BE2C (cell line): ENCODE results near the gene EXT2.

Experiments
- DNase-seq: peaks from one replicate; pipeline ENCODE4 v3.0.0-alpha.2; 2020
- H3K27me3 ChIP-seq: fragments of 250-450 bp; sonication (Bioruptor Pico); 2 replicates; pipeline ENCODE4 v1.5.1; 2020; ENCODE audit warnings: mild to moderate bottlenecking
- H3K36me3 ChIP-seq: fragments of 250-450 bp; sonication (Bioruptor Pico); 2 replicates; pipeline ENCODE4 v1.5.1; 2020; ENCODE audit warnings: mild to moderate bottlenecking
- H3K4me1 ChIP-seq: fragments of 250-450 bp; sonication (Bioruptor Pico); 2 replicates; pipeline ENCODE4 v1.5.1; 2020
- H3K4me3 ChIP-seq: 2 replicates; pipeline ENCODE4 v1.5.1; 2011; ENCODE audit warnings: low read depth, low read length
- H3K9me3 ChIP-seq: fragments of 250-450 bp; sonication (Bioruptor Pico); 2 replicates; pipeline ENCODE4 v1.5.1; 2020
- TF ChIP-seq, protein P1 (sequence below): IDR thresholded peaks from 2 replicates; pipeline ENCODE4 v1.5.1; 2012; ENCODE audit warnings: mild to moderate bottlenecking, low read depth, low read length

Gene EXT2

DNA sequence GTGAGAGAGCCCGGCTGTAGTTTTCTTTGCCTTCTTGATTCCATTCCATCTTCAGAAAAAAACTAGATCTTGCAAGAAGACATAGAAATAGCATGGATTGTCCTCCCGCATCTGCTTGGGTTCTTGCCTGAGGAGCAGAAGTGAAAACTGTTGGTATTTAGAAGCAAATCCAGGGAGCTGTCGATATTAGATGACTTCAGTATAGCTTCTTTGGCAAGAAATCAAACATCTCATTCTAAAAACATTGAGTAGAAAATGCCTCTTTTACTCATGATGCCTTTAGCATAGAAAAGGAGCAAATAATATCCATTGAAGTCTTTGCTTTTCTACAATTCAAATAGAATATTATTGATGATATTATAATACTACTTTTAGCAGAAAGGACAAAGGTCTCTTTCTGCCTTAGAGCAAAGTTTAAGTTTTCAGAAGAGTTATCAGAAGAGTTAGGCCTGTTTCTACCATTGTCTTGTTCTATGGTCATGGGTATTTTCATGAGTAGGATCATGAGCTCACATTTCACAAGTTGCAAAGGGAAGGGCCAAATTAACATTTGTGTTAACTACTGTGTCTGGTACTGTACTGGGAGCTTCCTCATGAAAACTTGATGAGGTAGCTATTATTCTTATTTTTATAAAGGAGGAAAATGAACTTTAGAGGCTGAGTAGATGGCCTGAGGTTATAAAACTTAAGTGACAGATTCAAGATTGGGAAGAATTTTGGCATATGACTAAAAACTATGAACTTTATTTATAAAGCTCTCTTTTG is 49.7 kb downstream of the EXT2 start:
- Histone ChIP-seq H3K4me3 (no peak overlapping the region), H3K27me3 (no peaks in the 10 kb centered on the region), H3K36me3 (no peaks in the 10 kb centered on the region), H3K9me3 (no peaks in the 10 kb centered on the region), H3K4me1 (no peaks in the 10 kb centered on the region)
- TF ChIP-seq, protein P1, sequence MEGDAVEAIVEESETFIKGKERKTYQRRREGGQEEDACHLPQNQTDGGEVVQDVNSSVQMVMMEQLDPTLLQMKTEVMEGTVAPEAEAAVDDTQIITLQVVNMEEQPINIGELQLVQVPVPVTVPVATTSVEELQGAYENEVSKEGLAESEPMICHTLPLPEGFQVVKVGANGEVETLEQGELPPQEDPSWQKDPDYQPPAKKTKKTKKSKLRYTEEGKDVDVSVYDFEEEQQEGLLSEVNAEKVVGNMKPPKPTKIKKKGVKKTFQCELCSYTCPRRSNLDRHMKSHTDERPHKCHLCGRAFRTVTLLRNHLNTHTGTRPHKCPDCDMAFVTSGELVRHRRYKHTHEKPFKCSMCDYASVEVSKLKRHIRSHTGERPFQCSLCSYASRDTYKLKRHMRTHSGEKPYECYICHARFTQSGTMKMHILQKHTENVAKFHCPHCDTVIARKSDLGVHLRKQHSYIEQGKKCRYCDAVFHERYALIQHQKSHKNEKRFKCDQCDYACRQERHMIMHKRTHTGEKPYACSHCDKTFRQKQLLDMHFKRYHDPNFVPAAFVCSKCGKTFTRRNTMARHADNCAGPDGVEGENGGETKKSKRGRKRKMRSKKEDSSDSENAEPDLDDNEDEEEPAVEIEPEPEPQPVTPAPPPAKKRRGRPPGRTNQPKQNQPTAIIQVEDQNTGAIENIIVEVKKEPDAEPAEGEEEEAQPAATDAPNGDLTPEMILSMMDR = no peak
- no peak for DNase-seq

DNA sequence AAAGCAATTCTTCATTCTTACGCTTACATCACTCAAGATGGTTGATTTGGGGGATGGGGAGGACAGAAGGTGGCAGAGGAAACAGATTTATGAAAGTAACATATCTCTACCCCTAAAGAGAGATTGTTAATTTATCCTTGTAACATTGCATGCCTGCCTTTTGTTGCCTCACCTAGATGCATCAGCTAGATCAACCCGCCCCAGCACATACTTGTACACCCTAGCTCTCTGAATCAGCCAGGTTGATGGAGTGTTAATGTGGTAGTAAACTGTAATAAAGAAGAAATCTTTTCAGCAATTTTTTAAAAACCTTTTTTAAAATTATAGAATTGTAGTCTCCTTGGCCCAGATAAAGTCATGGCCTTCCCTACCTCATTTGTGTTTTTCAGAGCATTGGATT is 51.5 kb downstream of the EXT2 start:
- Histone ChIP-seq H3K9me3 (no peaks in the 10 kb centered on the region), H3K4me1 (no peaks in the 10 kb centered on the region), H3K4me3 (no peak overlapping the region), H3K36me3 (no peaks in the 10 kb centered on the region), H3K27me3 (no peaks in the 10 kb centered on the region)
- no peak for DNase-seq
- TF ChIP-seq, protein P1 = no peak

DNA sequence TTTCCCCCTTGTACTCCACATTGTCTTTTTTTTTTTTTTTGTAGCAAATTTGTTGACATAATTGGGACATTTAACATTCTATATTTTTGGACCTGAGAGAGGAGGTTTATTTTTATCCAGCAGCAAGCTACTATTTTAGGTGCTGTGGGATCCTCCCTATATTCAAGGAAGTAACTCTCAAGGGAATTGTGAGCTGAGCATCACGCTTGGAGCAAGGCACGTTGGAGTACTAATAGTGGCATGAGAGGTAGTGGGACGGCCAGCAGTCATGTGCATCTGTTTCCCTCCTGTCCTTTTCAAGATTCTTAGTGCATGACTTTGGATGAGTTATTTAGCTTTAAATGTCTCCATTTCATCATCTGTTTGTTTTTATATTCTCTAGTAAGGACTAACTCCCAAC is 52.3 kb downstream of the EXT2 start:
- Histone ChIP-seq H3K4me3 (no peak overlapping the region), H3K9me3 (no peaks in the 10 kb centered on the region), H3K36me3 (no peaks in the 10 kb centered on the region), H3K27me3 (no peaks in the 10 kb centered on the region), H3K4me1 (no peaks in the 10 kb centered on the region)
- DNase-seq = no peak
- TF ChIP-seq, protein P1 = no peak

DNA sequence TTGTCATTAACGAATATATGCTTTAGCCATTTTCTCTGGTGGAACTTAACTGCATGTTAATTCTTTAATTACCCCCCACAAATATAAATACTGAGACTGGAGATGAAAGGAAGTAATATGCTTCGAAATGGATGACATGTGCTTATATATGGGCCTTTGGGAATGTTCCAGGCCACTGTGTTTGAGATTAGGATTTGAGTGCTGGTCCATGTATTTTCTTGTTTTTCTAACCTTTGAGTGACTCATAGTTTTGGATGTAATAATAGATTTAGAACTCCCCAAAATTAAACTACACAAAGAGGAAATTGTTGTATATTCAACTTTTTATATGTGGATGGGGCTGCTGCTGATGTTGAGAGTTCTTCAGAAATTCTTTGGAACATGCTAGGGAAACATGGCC is 54.2 kb downstream of the EXT2 start:
- DNase-seq = no peak
- TF ChIP-seq, protein P1 = no peak
- no peak overlapping the region for H3K4me3 ChIP-seq
- no peaks in the 10 kb centered on the region for H3K27me3 ChIP-seq
- H3K9me3 ChIP-seq = no peaks in the 10 kb centered on the region
- no peaks in the 10 kb centered on the region for H3K4me1 ChIP-seq
- H3K36me3 ChIP-seq = no peaks in the 10 kb centered on the region

DNA sequence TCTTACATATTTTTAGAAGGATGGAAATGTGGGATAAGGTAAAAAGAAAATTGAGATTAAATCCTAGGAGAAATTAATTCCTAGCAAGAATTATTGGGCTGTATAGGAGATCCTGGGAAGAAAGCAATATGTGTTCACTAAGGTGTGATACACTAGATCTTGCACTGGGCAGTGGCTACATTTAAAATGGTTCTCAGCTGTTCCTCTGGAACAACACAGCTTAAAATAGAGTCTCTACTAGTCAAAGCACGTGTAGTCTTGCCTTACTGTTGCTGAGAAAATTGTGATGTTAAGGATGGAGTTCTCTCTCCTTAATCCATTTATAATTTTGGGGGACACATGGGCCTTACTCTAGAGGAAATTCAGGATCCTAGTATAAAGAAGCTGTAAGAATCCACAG is 54.9 kb downstream of the EXT2 start:
- no peaks in the 10 kb centered on the region for H3K9me3 ChIP-seq
- DNase-seq = no peak
- no peaks in the 10 kb centered on the region for H3K36me3 ChIP-seq
- H3K4me3 ChIP-seq = no peak overlapping the region
- H3K27me3 ChIP-seq = no peaks in the 10 kb centered on the region
- no peaks in the 10 kb centered on the region for H3K4me1 ChIP-seq
- TF ChIP-seq, protein P1 = no peak

DNA sequence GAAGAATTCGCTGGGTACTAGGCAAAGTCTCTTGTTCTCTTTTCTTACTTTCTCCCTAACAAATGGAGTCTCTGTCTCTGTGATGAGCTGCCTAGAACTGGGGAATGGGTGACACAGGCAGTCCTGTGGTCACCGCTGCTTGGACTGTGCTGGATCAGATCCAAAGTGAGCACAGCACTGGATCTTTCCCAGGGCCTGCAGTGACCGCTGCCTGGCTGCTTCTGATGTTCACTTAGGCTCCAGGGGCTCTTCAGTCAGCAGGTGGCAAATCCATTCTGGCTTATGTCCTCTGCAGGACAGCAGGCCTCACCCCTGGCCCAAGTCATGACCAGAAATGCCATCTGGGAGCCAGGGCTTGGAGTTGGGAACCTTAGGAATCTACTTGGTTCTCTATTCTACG is 61.5 kb downstream of the EXT2 start:
- Histone ChIP-seq H3K9me3 (no peaks in the 10 kb centered on the region), H3K27me3 (no peaks in the 10 kb centered on the region), H3K4me1 (no peaks in the 10 kb centered on the region), H3K36me3 (no peaks in the 10 kb centered on the region), H3K4me3 (no peak overlapping the region)
- TF ChIP-seq, protein P1 = no peak
- DNase-seq = no peak
